22Rv1 (cell line): Measurements from ENCODE around the gene CACNG3.

Source experiments
- CTCF ChIP-seq: fragments of 450-650 bp; IDR thresholded peaks from 2 replicates; pipeline ENCODE4 v1.5.1; 2017; ENCODE audit warnings: mild to moderate bottlenecking
- ZFX ChIP-seq: fragments of 450-650 bp; IDR thresholded peaks from 2 replicates; pipeline ENCODE4 v1.6.1; 2017; ENCODE audit warnings: antibody characterized with exemption, borderline replicate concordance

DNA sequence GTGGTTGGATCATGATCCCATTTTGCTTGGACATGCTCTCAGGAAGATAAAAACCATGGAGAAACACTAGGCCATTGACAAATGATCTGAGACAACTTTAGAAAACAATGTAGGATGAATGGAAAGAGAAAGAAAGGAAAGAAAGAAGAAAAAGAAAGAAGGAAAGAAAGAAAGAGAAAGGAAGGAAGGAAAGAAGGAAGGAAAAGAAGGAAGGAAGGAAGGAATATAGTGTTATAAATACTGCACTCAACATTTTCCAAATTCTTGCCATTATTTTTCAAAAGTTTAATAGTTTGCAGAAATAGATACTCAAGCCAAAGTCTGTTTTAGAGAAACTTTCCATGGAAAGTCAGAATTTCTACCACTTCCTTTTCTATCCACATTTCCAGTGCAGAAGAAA lies 39.2 kb upstream of the CACNG3 start:
- TF ChIP-seq CTCF = no peak
- no peak for TF ChIP-seq ZFX
